RWPE1 (cell line): ENCODE measurements around the gene GPR176.

Experiments
- CTCF ChIA-PET: fragments of 350-600 bp; sonication (Branson Sonifier 250); formaldehyde crosslinking; extraction: SDS; loops from one replicate; lab custom pipeline; 2021; lab: Yijun Ruan, JAX
- POLR2A ChIA-PET: fragments of 400-600 bp; formaldehyde crosslinking; extraction: SDS; loops from one replicate; lab custom pipeline; 2020; ENCODE audit warnings: antibody characterized with exemption; ENCODE audit not compliant: low non-redundant PET; lab: Yijun Ruan, JAX
- DNase-seq: peaks from one replicate; pipeline ENCODE4 v3.0.0; 2012; ENCODE audit warnings: low spot score
- H3K27ac ChIP-seq: fragments of 450-650 bp; 2 replicates; pipeline ENCODE4 v1.5.1; 2017
- CTCF ChIP-seq: fragments of 450-650 bp; conservative IDR thresholded peaks from 2 replicates; pipeline ENCODE4 v1.5.1; 2017; ENCODE audit warnings: low read depth, mild to moderate bottlenecking

The GPR176 gene

DNA sequence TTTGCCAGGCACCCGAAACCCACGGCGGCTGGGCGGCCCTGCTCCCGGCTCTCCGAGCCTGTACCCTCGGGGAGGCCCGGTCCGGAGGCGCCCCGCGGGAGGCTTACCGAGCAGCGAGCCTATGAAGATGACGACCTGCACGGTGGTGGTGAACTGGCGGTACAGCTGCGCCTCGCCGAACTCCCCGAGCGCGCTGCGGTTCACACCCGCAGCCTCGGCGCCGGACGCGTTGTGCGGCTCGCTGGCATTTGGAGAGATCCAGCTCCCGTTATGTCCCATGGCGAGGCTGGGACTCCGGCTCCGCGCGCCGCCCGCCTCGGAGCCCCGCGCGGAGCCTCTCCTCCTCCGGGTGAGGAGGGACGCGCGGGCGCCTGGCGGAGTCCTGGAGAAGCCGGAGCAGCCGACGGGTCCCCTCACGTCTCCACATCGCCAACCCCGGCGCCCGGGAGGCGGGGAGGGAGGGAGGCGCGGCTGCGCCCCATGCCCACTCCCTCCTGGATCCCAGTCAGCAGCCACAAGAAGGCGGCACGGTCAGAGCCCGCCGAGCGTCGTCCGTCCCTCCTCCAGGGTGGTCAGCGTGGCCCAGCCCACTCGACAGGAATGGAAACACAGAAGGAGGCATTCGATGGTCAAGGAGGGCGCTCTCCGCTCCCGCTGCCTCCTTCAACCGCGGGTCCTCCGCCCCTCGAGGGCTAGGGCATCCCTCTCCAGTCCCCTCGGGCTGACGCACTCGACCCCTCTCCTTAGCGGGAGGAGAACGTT lies at the start of gene GPR176:
GPR176 (minus strand) TSS at position 519 of the 762 bp plus-strand sequence; CDS start at position 279, 240 bp downstream.
- ChIA-PET POLR2A (interaction anchor here (1.0 kb wide), 1 partner anchor 137 kb away, joined by 3 read pairs; the partner anchor contains the start of gene FSIP1), CTCF (interaction anchor here (0.6 to 0.8 kb wide), 4 partner anchors 8 to 1356 kb away, joined by 3 to 4 read pairs (median 3); partner anchors contain the start of gene RASGRP1)
- peak; percentile 48 for DNase-seq
- H3K27ac ChIP-seq = peak within 1 kb of the TSS; percentile 85
- TF ChIP-seq CTCF = no peak

DNA sequence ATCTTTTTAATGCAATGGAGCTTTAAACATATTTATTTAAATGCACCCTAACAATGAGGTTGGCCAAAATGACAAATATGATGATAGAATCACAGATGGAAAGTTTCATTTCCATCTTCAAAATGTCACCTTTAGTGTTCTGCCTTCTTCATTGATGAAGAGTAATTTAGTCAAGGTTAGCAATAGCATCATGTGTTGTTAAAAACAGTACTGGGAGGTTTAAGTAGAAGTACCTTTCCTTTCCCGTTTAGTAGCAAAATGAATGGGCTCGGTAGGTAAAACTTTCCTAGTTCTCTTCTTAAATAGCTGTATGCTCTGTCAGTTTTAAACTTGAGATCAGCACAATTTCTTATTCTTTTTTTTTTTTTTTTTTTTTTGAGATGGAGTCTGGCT lies 48.9 kb upstream of the GPR176 start:
- H3K27ac ChIP-seq = peak overlapping the region; percentile 64
- POLR2A ChIA-PET = no interaction called here
- CTCF ChIA-PET = interaction anchor here (0.7 to 1.2 kb wide), 2 partner anchors 8 to 26 kb away, joined by 3 read pairs; no protein-coding TSS in a partner anchor
- no peak for DNase-seq
- no peak for TF ChIP-seq CTCF

- TF ChIP-seq CTCF = no peak
- ChIA-PET POLR2A (no interaction called here), CTCF (interaction anchor here (1.2 kb wide), 1 partner anchor 25 kb away, joined by 3 read pairs; no protein-coding TSS in a partner anchor)
- no peak for DNase-seq
- no peak overlapping the region for H3K27ac ChIP-seq
Measured at GRCh38 chr15:39968273-39969001, 48.4 kb upstream of the GPR176 start.

DNA sequence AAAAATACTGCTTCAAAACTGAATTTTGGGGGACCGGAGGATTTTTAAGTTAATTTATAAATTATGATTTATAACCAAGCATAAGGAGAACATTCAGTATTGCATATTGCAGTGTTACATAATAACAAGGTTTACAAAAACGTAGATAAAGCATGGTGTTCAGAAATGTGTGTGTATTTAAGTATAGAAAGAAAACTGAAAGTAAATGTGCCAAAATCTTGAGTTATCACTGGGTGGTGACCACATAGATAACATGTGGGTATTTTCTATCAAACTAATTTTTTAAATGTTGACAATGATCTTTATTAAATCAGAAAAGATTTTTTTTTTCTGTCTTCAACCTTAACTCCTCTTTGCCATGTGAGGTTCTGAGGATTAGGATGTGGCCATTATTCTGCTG lies 46.5 kb upstream of the GPR176 start:
- DNase-seq = no peak
- ChIA-PET POLR2A (no interaction called here), CTCF (interaction anchor here (0.6 kb wide), 1 partner anchor 281 kb away, joined by 5 read pairs; no protein-coding TSS in a partner anchor)
- no peak for TF ChIP-seq CTCF
- no peak overlapping the region for H3K27ac ChIP-seq

GRCh38 chr15:39963786-39964185 lies 43.7 kb upstream of the GPR176 start:
- H3K27ac ChIP-seq = no peak overlapping the region
- DNase-seq = no peak
- ChIA-PET POLR2A (no interaction called here), CTCF (no interaction called here)
- no peak for TF ChIP-seq CTCF

GRCh38 chr15:39961051-39961450 lies 41.0 kb upstream of the GPR176 start:
- TF ChIP-seq CTCF = no peak
- H3K27ac ChIP-seq = no peak overlapping the region
- POLR2A ChIA-PET = no interaction called here
- no peak for DNase-seq
- CTCF ChIA-PET = interaction anchor here (0.6 kb wide), 2 partner anchors 8 to 155 kb away, joined by 3 read pairs; no protein-coding TSS in a partner anchor
